Measurements from ENCODE around the gene DCTPP1. TPM values are rescaled to one million over a fixed set of nuclear protein-coding genes. Genes with fewer than 3 reads are reported as not detected.

DCTPP1 gene
- total RNA-seq, 1 experiment from 2014 or later, result 64.1 TPM

GRCh38 chr16:30401768-30402425, 27.9 kb downstream of the DCTPP1 start:
- H3K27me3 ChIP-seq (ENCODE audit: low read length), result no peaks in the 10 kb centered on the region
- H3K27ac ChIP-seq (ENCODE audit: low read length), result no peak overlapping the region
- no peaks in the 10 kb centered on the region for H3K36me3 ChIP-seq (ENCODE audit: low read depth, low read length)
- H3K4me1 ChIP-seq (ENCODE audit: insufficient read depth, low read length), result peaks cover 7% of the 10 kb centered on the region; the same call in 1 of the 2 replicates
- TF ChIP-seq, protein P1, sequence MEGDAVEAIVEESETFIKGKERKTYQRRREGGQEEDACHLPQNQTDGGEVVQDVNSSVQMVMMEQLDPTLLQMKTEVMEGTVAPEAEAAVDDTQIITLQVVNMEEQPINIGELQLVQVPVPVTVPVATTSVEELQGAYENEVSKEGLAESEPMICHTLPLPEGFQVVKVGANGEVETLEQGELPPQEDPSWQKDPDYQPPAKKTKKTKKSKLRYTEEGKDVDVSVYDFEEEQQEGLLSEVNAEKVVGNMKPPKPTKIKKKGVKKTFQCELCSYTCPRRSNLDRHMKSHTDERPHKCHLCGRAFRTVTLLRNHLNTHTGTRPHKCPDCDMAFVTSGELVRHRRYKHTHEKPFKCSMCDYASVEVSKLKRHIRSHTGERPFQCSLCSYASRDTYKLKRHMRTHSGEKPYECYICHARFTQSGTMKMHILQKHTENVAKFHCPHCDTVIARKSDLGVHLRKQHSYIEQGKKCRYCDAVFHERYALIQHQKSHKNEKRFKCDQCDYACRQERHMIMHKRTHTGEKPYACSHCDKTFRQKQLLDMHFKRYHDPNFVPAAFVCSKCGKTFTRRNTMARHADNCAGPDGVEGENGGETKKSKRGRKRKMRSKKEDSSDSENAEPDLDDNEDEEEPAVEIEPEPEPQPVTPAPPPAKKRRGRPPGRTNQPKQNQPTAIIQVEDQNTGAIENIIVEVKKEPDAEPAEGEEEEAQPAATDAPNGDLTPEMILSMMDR (conservative IDR thresholded peaks at IDR 0.05; ENCODE audit: low read depth, low read length), result no peak
- TF ChIP-seq EZH2 (IDR thresholded peaks at IDR 0.05; ENCODE audit: low read length, unreplicated experiment) (no peak), EZH2phosphoT487 (IDR thresholded peaks at IDR 0.05; ENCODE audit: borderline replicate concordance, low read length) (no peak)
- peaks cover 8% of the 10 kb centered on the region for H3K79me2 ChIP-seq (ENCODE audit: low read length)
- H3F3A ChIP-seq (ENCODE audit: low read length, unreplicated experiment), result no peaks in the 10 kb centered on the region
- H3K4me2 ChIP-seq (ENCODE audit: low read length), result no peak overlapping the region
- intact Hi-C loops (cut with micrococcal nuclease), result no loop called here
- no peaks in the 10 kb centered on the region for H3K9me2 ChIP-seq (replicated peaks; ENCODE audit: low read length)
- no peak overlapping the region for H2AFZ ChIP-seq (ENCODE audit: low read length)
- POLR2A ChIA-PET (ENCODE audit: unreplicated experiment), result no interaction called here
- H4K20me1 ChIP-seq (ENCODE audit: low read length), result no peaks in the 10 kb centered on the region
- H3K9ac ChIP-seq (ENCODE audit: low read length), result no peak overlapping the region
- CTCF ChIA-PET, result no interaction called here
- ATAC-seq (no peak), DNase-seq (no peak)
- H3K9me3 ChIP-seq (ENCODE audit: low read length), result no peaks in the 10 kb centered on the region
- no TSS peak for BruUV-seq (replicated peaks)
- no peak overlapping the region for H3K4me3 ChIP-seq (ENCODE audit: low read length)

- peak overlapping the region; percentile 83 for H3K4me3 ChIP-seq (ENCODE audit: low read length)
- ChIA-PET POLR2A (ENCODE audit: unreplicated experiment) (no interaction called here), CTCF (no interaction called here)
- 0 out of 2 replicates have a peak, but pooled peaks cover 4% of the 10 kb centered on the region for H3K4me1 ChIP-seq (ENCODE audit: insufficient read depth, low read length)
- H3K4me2 ChIP-seq (ENCODE audit: low read length), result peak overlapping the region; percentile 98
- H3K9ac ChIP-seq (ENCODE audit: low read length), result peak overlapping the region; percentile 91
- H3K9me2 ChIP-seq (replicated peaks; ENCODE audit: low read length), result no peaks in the 10 kb centered on the region
- no peaks in the 10 kb centered on the region for H3K27me3 ChIP-seq (ENCODE audit: low read length)
- peak overlapping the region; percentile 73 for H3K27ac ChIP-seq (ENCODE audit: low read length)
- no peaks in the 10 kb centered on the region for H3F3A ChIP-seq (ENCODE audit: low read length, unreplicated experiment)
- no peaks in the 10 kb centered on the region for H3K36me3 ChIP-seq (ENCODE audit: low read depth, low read length)
- TF ChIP-seq EZH2 (IDR thresholded peaks at IDR 0.05; ENCODE audit: low read length, unreplicated experiment), result no peak
- TF ChIP-seq EZH2phosphoT487 (IDR thresholded peaks at IDR 0.05; ENCODE audit: borderline replicate concordance, low read length), result no peak
- TF ChIP-seq, protein P1 (conservative IDR thresholded peaks at IDR 0.05; ENCODE audit: low read depth, low read length), result no peak
- no peaks in the 10 kb centered on the region for H3K9me3 ChIP-seq (ENCODE audit: low read length)
- H3K79me2 ChIP-seq (ENCODE audit: low read length), result peaks cover 20% of the 10 kb centered on the region
- H2AFZ ChIP-seq (ENCODE audit: low read length), result peak overlapping the region; percentile 98
- ATAC-seq, result no peak
- BruUV-seq (replicated peaks), result no TSS peak
- intact Hi-C loops (cut with micrococcal nuclease), result no loop called here
- H4K20me1 ChIP-seq (ENCODE audit: low read length), result no peaks in the 10 kb centered on the region
- DNase-seq, result peak; percentile 9
Measured at GRCh38 chr16:30399435-30400186, 30.2 kb downstream of the DCTPP1 start.
